HG02798 (cell line): Measurements from ENCODE around the gene POMGNT2.
A peak's percentile ranks its signal among the peaks of the same experiment; 100 is the strongest.

ENCODE experiments used
- ATAC-seq: cut with Tn5 transposase; IDR thresholded peaks from one replicate; pipeline ENCODE4 v1.9.1; 2021; ENCODE audit warnings: mild to moderate bottlenecking; ENCODE audit not compliant: unreplicated experiment, poor library complexity

POMGNT2 gene

GRCh38 chr3:43105596-43106292 lies at the start of gene POMGNT2:
POMGNT2 (minus strand) TSS chr3:43106079; CDS start chr3:43081431, 24,648 bp downstream.
- ATAC-seq, result peak; percentile 96

- ATAC-seq, result no peak
Observed at GRCh38 chr3:43154980-43155379, 49.1 kb upstream of the POMGNT2 start.

- ATAC-seq, result no peak
Observed at GRCh38 chr3:43153216-43154083, 47.6 kb upstream of the POMGNT2 start.

GRCh38 chr3:43152649-43153048 lies 46.8 kb upstream of the POMGNT2 start:
- no peak for ATAC-seq

GRCh38 chr3:43148033-43148432 lies 42.2 kb upstream of the POMGNT2 start:
- no peak for ATAC-seq

GRCh38 chr3:43146599-43146998 lies 40.7 kb upstream of the POMGNT2 start:
- ATAC-seq, result no peak

- ATAC-seq, result no peak
Observed at GRCh38 chr3:43144761-43145490, 39.0 kb upstream of the POMGNT2 start.

- no peak for ATAC-seq
Observed at GRCh38 chr3:43142472-43142871, 36.6 kb upstream of the POMGNT2 start.

- ATAC-seq, result no peak
Observed at GRCh38 chr3:43138488-43139231, 32.8 kb upstream of the POMGNT2 start.

- no peak for ATAC-seq
Observed at GRCh38 chr3:43132870-43133636, 27.2 kb upstream of the POMGNT2 start.

GRCh38 chr3:43132193-43132592 lies 26.3 kb upstream of the POMGNT2 start:
- ATAC-seq, result no peak

GRCh38 chr3:43128464-43128863 lies 22.6 kb upstream of the POMGNT2 start:
- no peak for ATAC-seq

- ATAC-seq, result no peak
Observed at GRCh38 chr3:43126536-43126935, 20.7 kb upstream of the POMGNT2 start.

- ATAC-seq, result no peak
Observed at GRCh38 chr3:43123895-43124294, 18.0 kb upstream of the POMGNT2 start.

- ATAC-seq, result no peak
Observed at GRCh38 chr3:43120937-43121336, 15.1 kb upstream of the POMGNT2 start.

GRCh38 chr3:43117257-43117656 lies 11.4 kb upstream of the POMGNT2 start:
- ATAC-seq, result no peak

GRCh38 chr3:43113671-43114070 lies 7.8 kb upstream of the POMGNT2 start:
- ATAC-seq, result no peak

- no peak for ATAC-seq
Observed at GRCh38 chr3:43106293-43106628, 382 bp upstream of the POMGNT2 start.
